IMR-90 (cell line): Measurements from ENCODE around the gene SNAPC4. TPM values are rescaled to one million over a fixed set of nuclear protein-coding genes. Genes with fewer than 3 reads are reported as not detected.

Experiments
- ATAC-seq: fragments of 200-7000 bp; cut with Tn5 transposase; 2 replicates; pipeline ENCODE4 v1.9.1; 2020; ENCODE audit warnings: low read depth, mild to moderate bottlenecking, moderate library complexity
- BruUV-seq: library from RNA; stranded (reverse); fragments of 400-500 nt; replicated peaks from 2 replicates; lab custom pipeline; 2021; lab: Mats Ljungman, UMichigan
- CTCF ChIA-PET: fragments of 300-600 bp; formaldehyde crosslinking; extraction: SDS; loops from one replicate; lab custom pipeline; 2021; ENCODE audit warnings: antibody characterized with exemption; lab: Yijun Ruan, JAX
- POLR2A ChIA-PET: fragments of 300-600 bp; sonication (Branson Sonifier 250); formaldehyde crosslinking; loops from one replicate; lab custom pipeline; 2022; ENCODE audit warnings: antibody characterized with exemption; ENCODE audit not compliant: unreplicated experiment; lab: Charles Lee
- DNase-seq: peaks from one replicate; pipeline ENCODE4 v3.0.0; 2013
- H2AFZ ChIP-seq: replicated peaks from 2 replicates; pipeline ENCODE3; 2013; ENCODE audit warnings: low read length, mild to moderate bottlenecking; ENCODE audit not compliant: poor library complexity
- H2AK5ac ChIP-seq: 2 replicates; pipeline ENCODE4 v1.6.1; 2013; ENCODE audit warnings: low read depth, low read length, inconsistent platforms
- H2AK9ac ChIP-seq: replicated peaks from 2 replicates; pipeline ENCODE3; 2013; ENCODE audit warnings: mild to moderate bottlenecking, low read depth, low read length, moderate library complexity; ENCODE audit not compliant: poor library complexity
- H2BK120ac ChIP-seq: 2 replicates; pipeline ENCODE4 v1.6.1; 2013; ENCODE audit warnings: low read depth, low read length, inconsistent platforms
- H2BK15ac ChIP-seq: 3 replicates; pipeline ENCODE4 v1.6.1; 2013; ENCODE audit warnings: low read depth, low read length, inconsistent platforms
- H2BK20ac ChIP-seq: 2 replicates; pipeline ENCODE4 v1.6.1; 2013; ENCODE audit warnings: low read depth, mild to moderate bottlenecking, inconsistent platforms, low read length, moderate library complexity
- H2BK5ac ChIP-seq: 2 replicates; pipeline ENCODE4 v1.6.1; 2013; ENCODE audit warnings: mild to moderate bottlenecking, low read depth, low read length, inconsistent platforms; ENCODE audit not compliant: poor library complexity, severe bottlenecking
- H3K14ac ChIP-seq: replicated peaks from 2 replicates; pipeline ENCODE4 v1.6.1; 2013; ENCODE audit warnings: low read depth, low read length, inconsistent platforms
- H3K18ac ChIP-seq: 2 replicates; pipeline ENCODE4 v1.6.1; 2013; ENCODE audit warnings: low read depth, low read length, control low read depth
- H3K23ac ChIP-seq: 2 replicates; pipeline ENCODE4 v1.6.1; 2013; ENCODE audit warnings: low read depth, low read length, inconsistent platforms
- H3K27ac ChIP-seq: 2 replicates; pipeline ENCODE4 v1.5.1; 2013; ENCODE audit warnings: mild to moderate bottlenecking, control low read depth, low read length; ENCODE audit not compliant: insufficient read depth
- H3K27me3 ChIP-seq: 2 replicates; pipeline ENCODE4 v1.6.1; 2013; ENCODE audit warnings: low read length; ENCODE audit not compliant: control insufficient read depth, insufficient read depth
- H3K36me3 ChIP-seq: 2 replicates; pipeline ENCODE4 v1.6.1; 2013; ENCODE audit warnings: low read length, mixed read lengths; ENCODE audit not compliant: control insufficient read depth, insufficient read depth
- H3K4ac ChIP-seq: 2 replicates; pipeline ENCODE4 v1.6.1; 2013; ENCODE audit warnings: low read depth, low read length, inconsistent platforms
- H3K4me1 ChIP-seq: 2 replicates; pipeline ENCODE4 v1.6.1; 2013; ENCODE audit warnings: low read length, mixed read lengths; ENCODE audit not compliant: control insufficient read depth, insufficient read depth
- H3K4me2 ChIP-seq: 2 replicates; pipeline ENCODE4 v1.6.1; 2013; ENCODE audit warnings: low read depth, mild to moderate bottlenecking, control low read depth, low read length, moderate library complexity
- H3K4me3 ChIP-seq: 2 replicates; pipeline ENCODE4 v1.5.1; 2013; ENCODE audit warnings: low read depth, mild to moderate bottlenecking, control low read depth, low read length, moderate library complexity; ENCODE audit not compliant: insufficient read depth
- H3K56ac ChIP-seq: 2 replicates; pipeline ENCODE4 v1.6.1; 2013; ENCODE audit warnings: low read length, inconsistent platforms; ENCODE audit not compliant: insufficient read depth; ENCODE audit errors: extremely low read depth
- H3K79me1 ChIP-seq, 2 experiments: 2 replicates each; pipeline ENCODE4 v1.6.1; 2013; ENCODE audit warnings: low read length in 2 of 2, inconsistent platforms in 1 of 2, low read depth in 1 of 2
- H3K9ac ChIP-seq: 2 replicates; pipeline ENCODE4 v1.6.1; 2013; ENCODE audit warnings: low read depth, low read length, control low read depth
- H3K9me1 ChIP-seq: 2 replicates; pipeline ENCODE4 v1.6.1; 2013; ENCODE audit warnings: low read length, inconsistent platforms; ENCODE audit not compliant: insufficient read depth
- H3K9me3 ChIP-seq: 2 replicates; pipeline ENCODE4 v1.6.1; 2013; ENCODE audit warnings: low read length; ENCODE audit not compliant: control insufficient read depth, insufficient read depth
- H4K20me1 ChIP-seq: 2 replicates; pipeline ENCODE4 v1.6.1; 2013; ENCODE audit warnings: low read length, inconsistent platforms; ENCODE audit not compliant: insufficient read depth
- H4K5ac ChIP-seq: 2 replicates; pipeline ENCODE4 v1.6.1; 2013; ENCODE audit warnings: mild to moderate bottlenecking, low read depth, low read length, control low read depth
- H4K8ac ChIP-seq, 2 experiments: 2 replicates each; pipeline ENCODE4 v1.6.1; 2013; ENCODE audit warnings: low read depth in 2 of 2, low read length in 2 of 2, control low read depth in 1 of 2, inconsistent platforms in 1 of 2
- H4K91ac ChIP-seq: 2 replicates; pipeline ENCODE4 v1.6.1; 2013; ENCODE audit warnings: low read depth, low read length, inconsistent platforms; ENCODE audit not compliant: insufficient read depth
- BHLHE40 ChIP-seq: fragments of 150-350 bp; IDR thresholded peaks from 2 replicates; pipeline ENCODE4 v1.6.1; 2016; ENCODE audit warnings: mild to moderate bottlenecking, low read depth, low read length
- CTCF ChIP-seq: conservative IDR thresholded peaks from 2 replicates; pipeline ENCODE4 v1.5.1; 2012; ENCODE audit warnings: mild to moderate bottlenecking, low read depth, low read length, improper control_type of control experiment
- FOS ChIP-seq: fragments of 150-350 bp; IDR thresholded peaks from 2 replicates; pipeline ENCODE4 v1.6.1; 2016; ENCODE audit warnings: low read depth, low read length
- MAZ ChIP-seq: IDR thresholded peaks from 2 replicates; pipeline ENCODE4 v1.6.1; 2012; ENCODE audit warnings: low read depth, mild to moderate bottlenecking, low read length, improper control_type of control experiment, moderate library complexity, borderline replicate concordance
- MXI1 ChIP-seq: IDR thresholded peaks from 2 replicates; pipeline ENCODE4 v1.6.1; 2012; ENCODE audit warnings: low read depth, mild to moderate bottlenecking, low read length, moderate library complexity, borderline replicate concordance
- NFE2L2 ChIP-seq: fragments of 150-350 bp; IDR thresholded peaks from 2 replicates; pipeline ENCODE4 v1.6.1; 2016; ENCODE audit warnings: low read depth, mild to moderate bottlenecking, low read length
- POLR2A ChIP-seq: IDR thresholded peaks from 2 replicates; pipeline ENCODE4 v1.6.1; 2012; ENCODE audit warnings: mild to moderate bottlenecking, low read depth, low read length
- RFX5 ChIP-seq: IDR thresholded peaks from 2 replicates; pipeline ENCODE4 v1.8.0; 2012; ENCODE audit warnings: low read depth, mild to moderate bottlenecking, low read length, moderate library complexity
- SMC3 ChIP-seq: fragments of 150-350 bp; IDR thresholded peaks from 2 replicates; pipeline ENCODE4 v1.6.1; 2016; ENCODE audit warnings: low read depth, mild to moderate bottlenecking, antibody characterized with exemption, low read length, moderate library complexity
- USF2 ChIP-seq: fragments of 150-350 bp; IDR thresholded peaks from 2 replicates; pipeline ENCODE4 v1.6.1; 2017; ENCODE audit warnings: mild to moderate bottlenecking, antibody characterized with exemption, low read length, low read depth
- whole genome bisulfite sequencing, 2 experiments: methylation state at CpG; one replicate each; pipeline versions ENCODE4 v1.1.5 to v1.1.7; 2013; ENCODE audit warnings: missing lambda C conversion rate in 2 of 2; ENCODE audit not compliant: insufficient read length in 1 of 2; ENCODE audit errors: extremely low coverage in 2 of 2; 5-methylcytosine and 5-hydroxymethylcytosine counted together
- dilution Hi-C: fragments of 300-500 bp; cut with HindIII; formaldehyde crosslinking; loops from one replicate; pipeline ENCODE4 v1.14.3; 2018; ENCODE audit warnings: low sequenced_read_pairs; ENCODE audit not compliant: unreplicated experiment
- in situ Hi-C: fragments of 300-500 bp; cut with MboI; formaldehyde crosslinking; loops from 3 replicates; pipeline ENCODE4 v1.14.3; 2019; ENCODE audit warnings: low sequenced_read_pairs, inconsistent platforms, mixed read lengths
- intact Hi-C: fragments of 100-400 bp; cut with micrococcal nuclease; formaldehyde crosslinking; loops from 2 replicates; pipeline ENCODE4 v1.10.0; 2022
- polyA plus RNA-seq, 3 experiments: library from polyadenylated mRNA; depleted of rRNA; stranded (reverse); fragments of >200 nt; gene quantifications; 2 replicates each; pipeline ENCODE4 v1.2.3, GENCODE V29; 2012; ENCODE audit warnings: low replicate concordance in 1 of 3
- total RNA-seq: library from RNA; depleted of rRNA; stranded (reverse); fragments of >200 nt; gene quantifications from 2 replicates; pipeline ENCODE4 v1.2.3, GENCODE V29; 2012

Gene SNAPC4
- total and polyA plus RNA-seq, 2 of the 4 experiments (the other 2 are of a cell fraction) = 2.5 to 6.5 TPM

DNA sequence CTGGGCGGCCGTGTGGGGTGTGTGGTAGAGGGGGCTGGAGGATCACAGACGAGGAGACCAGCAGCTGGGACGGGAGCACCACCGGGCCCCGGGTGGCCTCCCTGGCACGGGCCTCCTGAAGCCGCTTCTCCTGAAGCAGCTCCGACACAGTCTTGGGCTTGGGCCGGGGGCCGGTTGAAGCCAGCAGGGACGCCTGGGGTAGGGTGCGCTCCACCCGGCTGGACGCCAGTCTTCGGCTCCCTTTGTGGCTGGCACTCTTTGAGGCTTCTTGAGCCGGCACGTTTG lies 21.0 kb downstream of the SNAPC4 start:
- in situ Hi-C loops (no loop called here), dilution Hi-C loops (no loop called here), intact Hi-C loops (no loop called here)
- H3K36me3 ChIP-seq = peaks cover 44% of the 10 kb centered on the region
- no peak overlapping the region for H3K56ac ChIP-seq
- H3K18ac ChIP-seq = no peak overlapping the region
- H3K4me2 ChIP-seq = no peak overlapping the region
- no peaks in the 10 kb centered on the region for H3K9me3 ChIP-seq
- H2BK15ac ChIP-seq = no peak overlapping the region
- DNase-seq (no peak), ATAC-seq (no peak)
- no peak overlapping the region for H2BK20ac ChIP-seq
- H4K91ac ChIP-seq = no peak overlapping the region
- no peak overlapping the region for H3K14ac ChIP-seq
- H2AK9ac ChIP-seq = no peak overlapping the region
- H2BK120ac ChIP-seq = no peak overlapping the region
- no peak overlapping the region for H2AFZ ChIP-seq
- TF ChIP-seq SMC3 (no peak), USF2 (no peak), MXI1 (no peak), FOS (no peak), CTCF (no peak), POLR2A (no peak), RFX5 (no peak), MAZ (no peak), BHLHE40 (no peak), NFE2L2 (no peak)
- no peaks in the 10 kb centered on the region for H3K4me1 ChIP-seq
- ChIA-PET CTCF (no interaction called here), POLR2A (no interaction called here)
- BruUV-seq = no TSS peak
- H3K79me1 ChIP-seq = no peaks in the 10 kb centered on the region
- no peak overlapping the region for H3K4me3 ChIP-seq
- H2AK5ac ChIP-seq = no peak overlapping the region
- H4K8ac ChIP-seq = no peak overlapping the region
- H4K5ac ChIP-seq = no peak overlapping the region
- H3K4ac ChIP-seq = no peak overlapping the region
- 94% methylated on average over 6 of the region's 18 CpGs; no CpG with 5 or more reads in 1 of the 2 experiments for WGBS, 2 experiments
- H3K9ac ChIP-seq = no peak overlapping the region
- no peaks in the 10 kb centered on the region for H3K9me1 ChIP-seq
- H3K27me3 ChIP-seq = no peaks in the 10 kb centered on the region
- no peak overlapping the region for H2BK5ac ChIP-seq
- no peak overlapping the region for H3K27ac ChIP-seq
- H3K23ac ChIP-seq = no peak overlapping the region
- H4K20me1 ChIP-seq = no peaks in the 10 kb centered on the region
